Activated T-helper 1 cell treated with Interleukin-2 at 50 U/mL for 16 hours (primary cell): Measurements from ENCODE around the gene SLC43A1.

Experiments
- DNase-seq: peaks from one replicate; pipeline ENCODE4 v3.0.0-alpha.2; 2020; ENCODE audit warnings: low read depth

Gene SLC43A1

GRCh38 chr11:57479021-57479663 lies 36.4 kb downstream of the SLC43A1 start:
- no peak for DNase-seq

GRCh38 chr11:57477507-57478189 lies 37.9 kb downstream of the SLC43A1 start:
- no peak for DNase-seq

- no peak for DNase-seq
Observed at GRCh38 chr11:57476757-57477506, 38.6 kb downstream of the SLC43A1 start.

GRCh38 chr11:57476047-57476756 lies 39.3 kb downstream of the SLC43A1 start:
- DNase-seq: no peak

GRCh38 chr11:57475671-57476046 lies 39.8 kb downstream of the SLC43A1 start:
- DNase-seq: no peak

- no peak for DNase-seq
Observed at GRCh38 chr11:57475191-57475590, 40.3 kb downstream of the SLC43A1 start.

- DNase-seq: no peak
Observed at GRCh38 chr11:57474803-57475115, 40.7 kb downstream of the SLC43A1 start.

GRCh38 chr11:57474017-57474802 lies 41.3 kb downstream of the SLC43A1 start:
- no peak for DNase-seq

- no peak for DNase-seq
Observed at GRCh38 chr11:57473285-57473841, 42.1 kb downstream of the SLC43A1 start.

GRCh38 chr11:57471496-57471895 lies 44.0 kb downstream of the SLC43A1 start:
- no peak for DNase-seq

- no peak for DNase-seq
Observed at GRCh38 chr11:57469268-57469667, 46.2 kb downstream of the SLC43A1 start.

- DNase-seq: no peak
Observed at GRCh38 chr11:57468276-57468675, 47.2 kb downstream of the SLC43A1 start.

- DNase-seq: no peak
Observed at GRCh38 chr11:57467508-57468157, 47.9 kb downstream of the SLC43A1 start.

GRCh38 chr11:57466680-57467079 lies 48.8 kb downstream of the SLC43A1 start:
- no peak for DNase-seq

- no peak for DNase-seq
Observed at GRCh38 chr11:57464539-57465181, 50.8 kb downstream of the SLC43A1 start.

- no peak for DNase-seq
Observed at GRCh38 chr11:57463671-57464538, 51.6 kb downstream of the SLC43A1 start.

- no peak for DNase-seq
Observed at GRCh38 chr11:57462597-57462996, 52.9 kb downstream of the SLC43A1 start.

- no peak for DNase-seq
Observed at GRCh38 chr11:57461841-57462489, 53.5 kb downstream of the SLC43A1 start.
